Activated naive CD4-positive, alpha-beta T cell treated with anti-CD3 and anti-CD28 coated beads, Interleukin-2, amount 50 U/mL, for 24 hours (primary cell): ENCODE results near the gene MYO5C.
"Not testable (repeated sequence)": the region's sequence is repeated elsewhere in the genome, so short reads cannot be mapped to it uniquely, and the experiment has no call there.

Source experiments
- H3K27ac Mint-ChIP-seq: one replicate; pipeline ENCODE4 v1.8.0; 2021; ENCODE audit warnings: mild to moderate bottlenecking, mixed read lengths
- H3K27me3 Mint-ChIP-seq: one replicate; pipeline ENCODE4 v1.8.0; 2021; ENCODE audit warnings: mixed read lengths
- H3K36me3 Mint-ChIP-seq: one replicate; pipeline ENCODE4 v1.8.0; 2021; ENCODE audit warnings: mixed read lengths
- H3K4me1 Mint-ChIP-seq: one replicate; pipeline ENCODE4 v1.8.0; 2021; ENCODE audit warnings: mixed read lengths
- H3K4me3 Mint-ChIP-seq: one replicate; pipeline ENCODE4 v1.8.0; 2021; ENCODE audit warnings: mild to moderate bottlenecking, mixed read lengths
- H3K9me3 Mint-ChIP-seq: one replicate; pipeline ENCODE4 v1.8.0; 2021; ENCODE audit warnings: mixed read lengths

MYO5C gene

GRCh38 chr15:52288986-52289385 lies 6.6 kb downstream of the MYO5C start:
- Mint-ChIP-seq H3K9me3 (no peaks in the 10 kb centered on the region), H3K4me1 (no peaks in the 10 kb centered on the region), H3K27ac (no peak overlapping the region), H3K27me3 (peaks cover 14% of the 10 kb centered on the region), H3K36me3 (no peaks in the 10 kb centered on the region), H3K4me3 (no peak overlapping the region)

DNA sequence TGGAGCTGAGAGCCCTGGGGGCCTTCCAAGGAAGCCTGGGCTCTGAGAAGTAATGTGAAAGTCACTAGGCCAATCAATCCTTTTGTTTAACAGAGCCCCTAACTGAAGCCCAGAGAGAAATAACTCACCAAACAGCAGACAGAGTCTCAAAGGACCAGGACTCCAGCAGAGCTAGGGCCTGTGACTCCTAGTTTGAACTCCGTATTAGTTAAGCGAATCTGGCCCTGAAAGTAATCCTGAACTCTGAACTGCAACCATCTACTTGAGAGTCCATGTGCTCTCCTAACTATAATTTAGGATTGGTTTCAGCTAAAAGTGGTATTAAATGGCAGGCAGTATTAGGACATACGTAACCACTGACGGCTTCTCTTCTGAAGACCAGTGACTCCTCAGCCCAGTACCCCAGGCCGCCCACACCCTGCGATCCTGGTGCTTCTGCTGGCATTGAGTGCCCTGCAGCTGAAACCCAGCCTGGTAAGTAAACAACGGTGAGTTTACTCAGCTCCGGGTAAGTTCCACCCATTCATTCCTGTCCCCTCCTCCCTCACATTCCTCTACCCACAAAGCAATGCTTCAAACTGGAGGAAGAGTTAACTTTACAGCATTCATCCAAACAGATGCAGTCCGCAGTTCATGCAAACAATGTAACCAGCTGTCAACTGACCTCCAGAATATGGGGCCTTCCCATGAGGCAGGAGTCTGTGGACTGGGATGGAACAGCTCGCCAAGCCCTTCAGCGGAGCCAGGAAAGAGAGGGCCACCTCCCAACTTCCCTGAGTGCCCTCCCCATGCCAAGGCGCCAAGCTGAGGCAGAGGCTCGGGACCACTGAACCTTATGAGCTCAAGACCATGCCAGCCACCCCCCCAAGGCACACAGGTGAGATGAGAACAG lies 7.3 kb downstream of the MYO5C start:
- Mint-ChIP-seq H3K27me3 (peaks cover 7% of the 10 kb centered on the region), H3K4me1 (no peaks in the 10 kb centered on the region), H3K27ac (no peak overlapping the region), H3K36me3 (no peaks in the 10 kb centered on the region), H3K4me3 (no peak overlapping the region), H3K9me3 (no peaks in the 10 kb centered on the region)

DNA sequence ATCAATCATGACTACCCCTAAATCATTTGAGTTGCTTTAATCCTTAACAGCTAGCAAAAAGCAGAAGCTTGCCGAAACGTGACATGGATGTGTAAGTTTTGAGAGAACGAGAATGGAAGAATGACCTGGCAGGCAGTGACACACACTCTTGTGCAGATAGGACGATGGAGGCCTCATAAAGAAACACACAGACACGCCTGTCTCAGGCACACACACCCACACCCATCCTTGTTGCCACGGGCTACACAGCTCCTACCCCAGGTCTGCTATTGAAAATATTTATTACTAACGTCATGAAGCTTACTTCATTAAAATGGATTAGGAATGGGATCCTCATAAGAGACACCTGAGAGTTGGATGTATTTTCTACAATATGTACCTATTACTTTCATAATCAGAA lies 8.5 kb downstream of the MYO5C start:
- Mint-ChIP-seq H3K27me3 (no peaks in the 10 kb centered on the region), H3K36me3 (no peaks in the 10 kb centered on the region), H3K4me3 (no peak overlapping the region), H3K9me3 (no peaks in the 10 kb centered on the region), H3K27ac (no peak overlapping the region), H3K4me1 (no peaks in the 10 kb centered on the region)

DNA sequence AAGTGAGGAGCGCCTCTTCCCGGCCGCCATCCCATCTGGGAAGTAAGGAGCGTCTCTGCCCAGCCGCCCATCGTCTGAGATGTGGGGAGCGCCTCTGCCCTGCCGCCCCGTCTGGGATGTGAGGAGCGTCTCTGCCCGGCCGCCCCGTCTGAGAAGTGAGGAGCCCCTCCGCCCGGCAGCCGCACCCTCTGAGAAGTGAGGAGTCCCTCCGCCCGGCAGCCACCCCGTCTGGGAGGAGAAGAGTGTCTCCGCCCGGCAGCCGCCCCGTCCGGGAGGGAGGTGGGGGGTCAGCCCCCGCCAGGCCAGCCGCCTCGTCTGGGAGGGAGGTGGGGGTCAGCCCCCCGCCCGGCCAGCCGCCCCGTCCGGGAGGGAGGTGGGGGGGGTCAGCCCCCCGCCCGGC lies 9.7 kb downstream of the MYO5C start:
- not testable (repeated sequence) for H3K36me3 Mint-ChIP-seq, H3K9me3 Mint-ChIP-seq, H3K27ac Mint-ChIP-seq, H3K4me1 Mint-ChIP-seq, H3K4me3 Mint-ChIP-seq, H3K27me3 Mint-ChIP-seq

GRCh38 chr15:52284164-52284563 lies 11.4 kb downstream of the MYO5C start:
- H3K27ac Mint-ChIP-seq = no peak overlapping the region
- no peaks in the 10 kb centered on the region for H3K27me3 Mint-ChIP-seq
- no peak overlapping the region for H3K4me3 Mint-ChIP-seq
- H3K36me3 Mint-ChIP-seq = no peaks in the 10 kb centered on the region
- H3K4me1 Mint-ChIP-seq = no peaks in the 10 kb centered on the region
- no peaks in the 10 kb centered on the region for H3K9me3 Mint-ChIP-seq

GRCh38 chr15:52283281-52283680 lies 12.3 kb downstream of the MYO5C start:
- Mint-ChIP-seq H3K27me3 (no peaks in the 10 kb centered on the region), H3K36me3 (no peaks in the 10 kb centered on the region), H3K27ac (no peak overlapping the region), H3K9me3 (no peaks in the 10 kb centered on the region), H3K4me1 (no peaks in the 10 kb centered on the region), H3K4me3 (no peak overlapping the region)

- no peaks in the 10 kb centered on the region for H3K9me3 Mint-ChIP-seq
- no peaks in the 10 kb centered on the region for H3K36me3 Mint-ChIP-seq
- H3K4me1 Mint-ChIP-seq = no peaks in the 10 kb centered on the region
- no peak overlapping the region for H3K4me3 Mint-ChIP-seq
- H3K27ac Mint-ChIP-seq = peak overlapping the region; percentile 31
- no peaks in the 10 kb centered on the region for H3K27me3 Mint-ChIP-seq
Observed at GRCh38 chr15:52282418-52282817, 13.2 kb downstream of the MYO5C start.

DNA sequence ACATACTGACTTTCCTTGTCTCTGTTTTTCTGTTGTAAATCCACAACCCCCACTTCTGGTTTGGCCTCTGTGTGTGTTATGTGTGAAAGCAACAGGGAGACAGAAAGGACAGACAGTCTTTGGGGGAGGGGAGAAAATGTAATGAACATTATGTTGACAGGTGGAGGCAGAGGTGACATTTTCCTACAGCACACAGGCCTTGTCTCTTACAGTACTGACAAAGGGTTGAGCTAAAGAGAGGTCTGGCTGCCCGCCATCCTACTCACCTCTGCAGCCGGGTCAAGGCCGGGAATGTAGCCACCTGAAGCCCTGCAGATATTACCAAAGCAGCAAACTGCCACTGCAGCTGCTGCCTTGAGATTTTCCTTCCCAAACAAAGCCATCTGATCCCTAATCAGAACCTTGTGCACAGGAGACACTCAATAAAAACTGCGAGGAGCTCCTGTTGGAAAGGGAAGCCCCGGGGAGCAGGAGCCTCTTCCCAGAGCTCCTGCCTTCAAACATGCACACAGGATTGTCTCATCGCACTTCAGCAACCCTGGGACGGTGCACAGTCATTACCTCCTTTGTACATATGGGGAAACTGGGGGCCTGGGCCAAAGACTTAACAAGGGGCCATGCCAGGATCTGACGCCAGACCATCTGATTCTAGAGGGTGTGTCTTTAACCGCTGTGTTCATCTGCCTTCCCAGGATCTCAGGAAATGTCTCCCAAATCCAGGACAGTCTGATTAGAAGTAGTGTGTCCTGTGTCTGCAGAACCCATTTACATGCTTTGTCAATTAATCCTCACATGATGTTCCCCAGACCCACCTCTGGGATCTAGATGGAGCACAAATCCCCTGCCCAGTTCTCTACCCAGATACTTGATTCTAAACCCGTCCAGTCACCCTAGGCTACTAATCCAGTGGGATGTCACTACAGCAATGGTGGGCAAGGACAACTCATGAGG lies 14.2 kb downstream of the MYO5C start:
- Mint-ChIP-seq H3K27me3 (no peaks in the 10 kb centered on the region), H3K27ac (no peak overlapping the region), H3K4me3 (no peak overlapping the region), H3K4me1 (no peaks in the 10 kb centered on the region), H3K9me3 (no peaks in the 10 kb centered on the region), H3K36me3 (no peaks in the 10 kb centered on the region)

DNA sequence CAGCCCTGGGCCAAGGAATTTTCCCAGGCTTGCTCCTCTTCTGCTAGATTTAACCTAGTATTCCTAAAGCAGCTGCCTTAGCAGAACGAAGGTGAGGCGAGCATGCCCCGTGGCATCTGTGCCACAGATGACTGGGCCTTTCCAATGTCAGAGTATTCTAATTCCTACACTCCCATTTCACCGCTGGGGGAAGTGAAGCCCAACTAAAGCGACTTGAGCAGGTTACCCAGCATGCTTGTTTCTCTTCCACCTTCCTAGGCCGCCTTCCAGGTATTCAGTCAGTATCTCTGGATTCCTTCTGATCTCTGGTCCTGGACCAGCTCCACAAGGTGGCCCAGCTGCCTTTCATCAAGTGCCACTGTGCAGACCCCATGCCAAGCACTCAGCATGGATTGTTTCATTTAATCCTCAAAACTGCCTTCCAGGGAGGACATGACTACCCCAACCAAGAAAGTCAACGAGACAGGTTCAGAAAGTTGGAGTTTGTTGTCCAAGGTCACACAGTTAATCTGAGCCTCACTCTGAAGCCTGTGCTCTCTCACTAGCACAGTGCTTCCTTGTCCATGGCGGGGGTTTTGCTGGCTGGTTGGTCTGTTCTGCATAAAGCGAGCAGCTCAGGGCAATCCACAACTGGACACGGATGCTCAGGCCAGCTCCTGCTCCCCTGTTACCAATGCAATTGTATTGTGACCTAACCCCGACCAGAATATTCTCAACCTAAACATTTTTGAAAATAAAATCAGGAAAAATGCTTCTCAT lies 15.1 kb downstream of the MYO5C start:
- Mint-ChIP-seq H3K4me3 (no peak overlapping the region), H3K4me1 (no peaks in the 10 kb centered on the region), H3K9me3 (no peaks in the 10 kb centered on the region), H3K27me3 (no peaks in the 10 kb centered on the region), H3K36me3 (no peaks in the 10 kb centered on the region), H3K27ac (no peak overlapping the region)

DNA sequence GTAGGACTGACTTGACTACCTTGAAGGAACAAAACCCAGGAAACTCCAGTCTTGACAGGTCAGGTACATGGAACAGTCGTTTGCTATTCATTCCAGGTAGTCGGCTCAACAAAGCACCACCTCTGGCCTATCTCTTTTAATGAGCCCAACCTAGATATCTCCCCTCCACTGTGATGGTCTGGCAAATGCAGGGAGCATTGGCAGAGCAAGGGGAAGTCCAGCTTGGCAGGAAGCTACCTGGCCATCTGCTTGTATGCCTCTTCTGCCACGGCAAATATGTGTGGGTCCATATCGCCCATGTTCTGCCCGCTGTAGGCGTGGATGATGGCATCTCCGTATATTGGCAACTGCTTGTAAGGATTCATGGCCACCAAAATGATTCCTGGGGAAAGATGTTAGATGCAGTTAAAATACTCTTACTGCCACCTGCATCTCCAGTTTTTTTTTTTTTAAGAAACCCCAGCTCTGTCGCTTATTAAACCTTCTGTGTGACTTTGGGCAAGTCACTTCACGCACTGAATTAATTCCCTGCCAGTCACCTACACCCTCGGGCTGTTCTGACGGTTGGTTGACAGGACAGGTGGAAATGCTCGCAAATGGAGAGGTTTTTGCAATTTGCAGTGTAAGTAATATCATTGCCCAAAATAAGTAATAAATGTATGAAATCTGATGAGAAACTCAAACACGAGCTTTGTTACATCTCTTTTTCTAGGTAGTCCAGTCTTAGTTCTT lies 16.8 kb downstream of the MYO5C start:
- H3K9me3 Mint-ChIP-seq = no peaks in the 10 kb centered on the region

DNA sequence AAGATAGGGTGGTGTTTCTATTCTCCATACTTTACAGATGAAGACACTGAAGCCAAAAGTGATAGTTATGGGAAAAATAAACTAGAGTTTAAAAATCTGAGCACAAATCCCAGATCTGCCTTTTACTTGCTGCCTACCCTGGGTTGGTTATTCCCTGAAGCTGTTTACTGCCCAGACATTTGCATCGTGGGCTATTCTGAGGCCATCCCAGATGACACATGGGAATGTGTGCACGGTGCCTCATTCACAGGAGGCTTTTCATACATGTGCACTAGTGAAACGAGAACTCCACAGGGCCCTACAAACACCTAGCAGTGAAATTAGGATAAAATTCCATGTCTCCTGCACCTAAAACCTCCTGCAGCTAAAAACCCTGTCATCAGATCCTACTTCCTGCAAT lies 17.5 kb downstream of the MYO5C start:
- Mint-ChIP-seq H3K4me1 (no peaks in the 10 kb centered on the region), H3K27ac (no peak overlapping the region), H3K9me3 (no peaks in the 10 kb centered on the region), H3K4me3 (no peak overlapping the region), H3K36me3 (no peaks in the 10 kb centered on the region), H3K27me3 (no peaks in the 10 kb centered on the region)

More for the DNA sequence above, 16.8 kb downstream of the MYO5C start:
- H3K36me3 Mint-ChIP-seq = no peaks in the 10 kb centered on the region
- H3K4me1 Mint-ChIP-seq = no peaks in the 10 kb centered on the region
- H3K27me3 Mint-ChIP-seq = no peaks in the 10 kb centered on the region
- H3K4me3 Mint-ChIP-seq = no peak overlapping the region
- no peak overlapping the region for H3K27ac Mint-ChIP-seq

DNA sequence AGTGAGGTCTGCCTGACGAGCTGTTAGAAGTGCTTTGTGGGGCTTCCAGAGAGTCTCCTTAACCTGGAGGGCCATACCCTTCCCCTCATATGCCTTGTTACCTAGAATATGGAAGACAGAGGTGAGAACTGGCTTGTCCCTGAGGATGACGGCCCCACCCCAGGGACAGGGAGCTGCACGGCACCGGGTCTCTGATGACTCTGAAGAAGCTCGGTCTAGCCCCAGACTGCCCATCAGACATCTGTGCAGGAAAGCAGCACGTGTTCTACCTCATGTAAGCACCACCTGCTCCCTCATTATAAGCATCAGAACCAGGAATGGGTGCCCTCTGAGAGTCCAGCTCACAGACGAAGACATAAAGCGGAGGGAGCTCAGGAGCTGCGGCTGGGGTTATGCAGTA lies 18.0 kb downstream of the MYO5C start:
- H3K4me3 Mint-ChIP-seq = no peak overlapping the region
- no peaks in the 10 kb centered on the region for H3K4me1 Mint-ChIP-seq
- no peaks in the 10 kb centered on the region for H3K9me3 Mint-ChIP-seq
- no peaks in the 10 kb centered on the region for H3K27me3 Mint-ChIP-seq
- H3K36me3 Mint-ChIP-seq = no peaks in the 10 kb centered on the region
- H3K27ac Mint-ChIP-seq = no peak overlapping the region

DNA sequence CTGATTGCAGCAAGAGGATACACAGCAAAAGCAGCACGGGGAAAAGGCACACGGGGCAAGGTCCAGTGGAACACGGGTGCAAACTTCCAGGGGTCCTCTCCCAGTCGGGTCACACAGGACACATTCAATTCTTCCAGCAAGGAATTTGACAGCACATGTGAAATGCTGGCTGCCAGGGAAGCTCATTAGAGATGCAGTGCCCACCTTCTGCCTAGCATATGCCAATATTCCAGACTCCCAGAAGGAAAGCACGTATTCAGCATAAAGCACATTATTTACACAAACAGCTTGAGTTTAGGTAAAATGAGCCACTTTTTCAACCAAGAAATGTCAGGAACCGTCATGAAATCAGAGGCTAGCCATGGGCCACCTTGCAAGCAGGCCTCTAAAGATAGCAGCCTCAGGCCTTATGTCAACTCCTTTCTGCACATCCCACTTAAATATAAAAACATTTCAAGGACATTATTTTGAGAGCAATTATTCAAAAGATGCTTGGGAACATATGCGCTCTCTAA lies 19.3 kb downstream of the MYO5C start:
- Mint-ChIP-seq H3K4me3 (no peak overlapping the region), H3K4me1 (no peaks in the 10 kb centered on the region), H3K27me3 (no peaks in the 10 kb centered on the region), H3K36me3 (no peaks in the 10 kb centered on the region), H3K9me3 (no peaks in the 10 kb centered on the region), H3K27ac (no peak overlapping the region)

GRCh38 chr15:52263563-52264282 lies 31.9 kb downstream of the MYO5C start:
- H3K36me3 Mint-ChIP-seq = no peaks in the 10 kb centered on the region
- peaks cover 34% of the 10 kb centered on the region for H3K4me1 Mint-ChIP-seq
- no peaks in the 10 kb centered on the region for H3K9me3 Mint-ChIP-seq
- no peak overlapping the region for H3K4me3 Mint-ChIP-seq
- no peak overlapping the region for H3K27ac Mint-ChIP-seq
- H3K27me3 Mint-ChIP-seq = no peaks in the 10 kb centered on the region
